HG03025 (cell line): Measurements from ENCODE around the gene PAPOLB.
"Not testable (repeated sequence)": the region's sequence is repeated elsewhere in the genome, so short reads cannot be mapped to it uniquely, and the experiment has no call there.

Experiments used
- ATAC-seq: cut with Tn5 transposase; IDR thresholded peaks from one replicate; pipeline ENCODE4 v1.9.1; 2021; ENCODE audit warnings: mild to moderate bottlenecking, moderate library complexity; ENCODE audit not compliant: unreplicated experiment, low FRiP score

Gene PAPOLB

DNA sequence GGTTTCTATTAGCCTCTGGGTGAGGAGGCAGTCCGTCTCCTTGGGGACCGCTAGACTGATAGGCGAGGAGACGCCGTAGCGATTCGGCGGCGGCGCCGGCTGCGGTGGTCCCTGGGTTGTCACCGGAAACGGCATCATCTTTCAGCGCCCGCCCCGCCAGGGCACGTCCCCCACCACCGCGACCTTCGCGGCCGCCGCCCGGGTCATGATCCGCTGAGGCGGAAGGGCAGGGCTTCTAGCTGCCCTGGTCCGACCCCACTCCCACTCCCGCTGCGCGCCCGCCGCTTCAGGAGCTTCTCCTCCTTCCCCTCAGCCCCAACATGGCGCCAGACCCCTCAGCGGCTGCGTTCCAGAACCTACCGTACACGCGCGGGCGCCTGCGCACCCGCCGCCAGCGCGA lies at the start of gene PAPOLB:
PAPOLB (minus strand) TSS at position 358 of the 400 bp plus-strand sequence; CDS start at position 138, 220 bp downstream.
- no peak for ATAC-seq

DNA sequence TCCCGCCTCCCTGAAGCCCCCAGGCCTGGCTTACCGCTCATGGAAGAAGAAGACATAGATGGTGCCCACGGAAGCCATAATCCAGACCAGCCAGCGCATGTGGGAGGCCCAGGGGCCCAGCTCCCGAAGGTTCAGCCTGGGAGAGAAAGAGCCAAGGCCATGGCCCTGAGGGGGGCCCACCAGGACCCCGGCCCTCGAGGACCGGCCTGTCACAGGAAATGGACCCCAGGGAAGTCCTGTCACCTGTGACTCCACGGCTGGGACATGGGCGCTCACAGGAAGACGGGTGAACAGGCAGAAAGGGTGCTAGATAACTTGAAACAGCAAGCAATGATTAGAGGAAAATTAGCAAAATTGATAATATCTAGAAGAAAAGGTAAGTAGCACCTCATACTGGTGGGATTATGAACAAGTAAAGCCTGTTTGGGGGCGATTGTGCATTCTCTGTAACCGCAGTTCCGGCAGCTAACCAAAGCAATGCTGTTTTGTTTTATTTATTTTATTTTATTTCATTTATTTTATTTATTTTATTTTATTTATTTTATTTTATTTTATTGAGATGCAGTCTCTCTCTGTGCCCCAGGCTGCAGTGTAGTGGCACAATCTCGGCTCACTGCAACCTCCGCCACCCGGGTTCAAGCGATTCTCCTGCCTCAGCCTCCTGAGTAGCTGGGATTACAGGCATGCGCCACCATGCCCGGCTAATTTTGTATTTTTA lies 49.4 kb upstream of the PAPOLB start:
- no peak for ATAC-seq

DNA sequence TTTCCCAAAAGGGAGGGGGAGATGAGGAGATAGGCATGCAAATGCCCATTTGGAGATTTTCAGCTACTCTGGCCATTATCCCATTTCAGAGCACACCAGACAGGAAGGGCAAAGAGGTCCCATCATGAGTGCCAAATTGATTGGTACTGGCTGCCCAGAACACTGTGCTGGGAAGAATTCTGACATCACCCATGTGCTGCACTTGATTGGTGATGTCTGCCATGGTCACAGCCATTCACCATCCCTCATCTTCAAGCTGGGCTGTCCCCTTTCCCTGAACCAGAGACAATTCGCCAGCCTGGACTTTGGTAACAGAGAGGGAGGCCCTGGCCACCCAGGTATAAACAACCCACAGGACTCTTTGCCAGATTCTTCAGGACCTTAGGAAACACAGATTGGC lies 44.9 kb upstream of the PAPOLB start:
- ATAC-seq = no peak

DNA sequence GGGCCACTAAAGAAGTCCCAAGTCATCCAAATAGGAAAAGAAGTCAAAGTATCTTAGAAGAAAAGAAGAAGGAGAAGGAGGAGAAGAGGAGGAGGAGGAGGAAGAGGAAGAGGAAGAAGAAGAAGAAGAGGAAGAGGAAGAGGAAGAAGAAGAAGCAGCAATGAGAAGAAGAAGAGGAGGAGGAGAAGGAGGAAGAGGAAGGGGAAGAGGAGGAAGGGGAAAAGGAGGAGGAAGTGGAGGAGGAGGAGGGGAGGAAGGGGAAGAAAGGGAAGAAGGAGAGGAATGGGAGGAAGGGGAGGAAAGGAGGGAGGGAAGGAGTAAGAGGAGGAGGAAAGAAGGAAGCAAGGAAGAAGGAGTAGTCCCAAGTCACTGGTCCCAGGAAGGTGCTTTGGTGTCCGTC lies 43.3 kb upstream of the PAPOLB start:
- ATAC-seq = no peak

DNA sequence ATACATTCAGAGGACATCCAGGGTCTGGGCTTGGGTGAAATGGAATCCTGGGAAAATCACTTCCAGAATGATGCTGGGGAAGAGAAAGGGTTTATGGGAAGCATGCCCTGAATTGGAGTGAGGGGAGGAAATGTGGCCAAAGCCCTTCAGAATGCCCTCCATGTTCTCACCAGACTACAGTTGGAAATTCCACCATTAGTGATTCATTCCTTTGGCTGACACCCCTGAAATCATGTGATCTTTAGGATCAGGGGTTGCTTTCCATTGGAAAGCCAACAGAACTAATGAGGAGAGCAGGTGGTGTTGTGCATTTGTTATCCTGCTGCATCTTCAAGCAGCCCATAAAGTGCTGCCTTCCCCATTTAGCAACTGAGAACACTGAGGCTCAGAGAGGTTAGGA lies 42.5 kb upstream of the PAPOLB start:
- no peak for ATAC-seq

DNA sequence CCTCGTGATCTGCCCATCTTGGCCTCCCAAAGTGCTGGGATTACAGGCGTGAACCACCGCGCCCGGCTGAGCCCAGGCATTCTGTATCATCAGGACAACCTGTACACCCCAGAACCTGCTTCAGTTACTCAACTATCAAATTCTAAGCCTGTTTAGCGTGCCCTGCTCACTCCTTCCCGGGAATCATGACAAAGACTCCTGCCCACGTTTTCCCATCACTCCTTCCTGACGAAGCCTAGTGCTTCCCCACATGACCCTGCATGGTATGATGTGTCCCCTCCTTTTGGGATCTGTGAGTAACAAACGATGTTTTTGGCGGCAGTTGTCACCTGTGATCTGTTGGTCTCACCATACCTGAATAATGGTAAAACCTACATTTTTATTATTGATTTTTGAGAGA lies 33.9 kb upstream of the PAPOLB start:
- no peak for ATAC-seq

DNA sequence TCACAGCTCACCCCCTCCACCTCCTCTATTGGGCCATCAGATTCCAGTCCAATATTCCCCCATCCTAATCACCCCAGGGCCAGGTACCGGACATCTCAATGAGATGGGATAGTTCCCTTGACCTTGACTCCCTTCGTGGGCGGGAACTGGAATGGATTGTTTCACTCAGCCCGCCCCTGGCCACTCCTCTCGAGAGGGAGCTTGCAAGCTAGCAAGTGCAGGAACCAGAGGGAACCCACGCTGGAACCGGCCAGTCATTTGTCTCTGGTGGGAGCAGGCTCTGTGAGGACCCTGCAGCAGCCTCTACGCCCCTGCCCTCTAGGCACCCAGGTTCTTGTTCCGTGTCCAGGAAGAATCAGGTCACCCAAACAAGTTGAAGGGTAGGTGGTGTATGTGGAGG lies 32.7 kb upstream of the PAPOLB start:
- ATAC-seq = no peak

DNA sequence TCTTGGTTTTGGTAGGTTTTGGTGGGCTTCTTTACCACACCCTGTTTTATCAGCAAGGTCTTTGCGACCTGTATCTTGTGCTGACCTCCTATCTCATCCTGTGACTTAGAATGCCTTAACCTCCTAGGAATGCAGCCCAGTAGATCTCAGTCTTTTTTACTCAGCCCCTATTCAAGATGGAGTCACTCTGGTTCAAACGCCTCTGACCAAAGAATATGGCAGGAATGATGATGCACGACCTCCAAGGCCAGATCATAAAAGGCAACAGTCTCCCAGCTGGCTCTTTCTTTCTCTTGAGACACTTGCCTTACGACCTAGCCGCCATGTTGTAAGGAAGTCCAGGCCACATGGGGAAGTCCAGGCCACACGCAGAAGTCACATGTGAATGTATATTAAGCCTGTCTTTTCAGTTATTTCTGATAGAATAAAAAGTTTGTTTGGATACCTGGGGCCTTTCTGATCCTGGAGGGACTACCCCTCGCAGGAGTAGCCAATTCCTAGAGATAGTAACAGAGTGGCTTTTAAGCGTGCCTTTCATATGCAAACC lies 32.2 kb upstream of the PAPOLB start:
- no peak for ATAC-seq

DNA sequence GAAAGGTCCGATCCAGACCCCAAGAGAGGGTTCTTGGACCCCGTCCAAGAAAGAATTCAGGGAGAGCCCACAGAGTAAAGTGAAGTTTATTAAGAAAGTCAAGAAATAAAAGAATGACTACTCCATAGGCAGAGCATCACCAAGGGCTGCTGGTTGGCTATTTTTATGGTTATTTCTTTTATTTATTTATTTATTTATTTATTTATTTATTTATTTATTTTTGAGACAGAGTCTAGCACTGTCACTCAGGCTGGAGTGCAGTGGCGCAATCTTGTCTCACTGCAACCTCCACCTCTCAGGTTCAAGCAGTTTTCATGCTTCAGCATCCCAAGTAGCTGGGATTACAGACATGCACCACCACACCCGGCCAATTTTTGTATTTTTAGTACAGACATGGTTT lies 31.4 kb upstream of the PAPOLB start:
- ATAC-seq = not testable (repeated sequence)

DNA sequence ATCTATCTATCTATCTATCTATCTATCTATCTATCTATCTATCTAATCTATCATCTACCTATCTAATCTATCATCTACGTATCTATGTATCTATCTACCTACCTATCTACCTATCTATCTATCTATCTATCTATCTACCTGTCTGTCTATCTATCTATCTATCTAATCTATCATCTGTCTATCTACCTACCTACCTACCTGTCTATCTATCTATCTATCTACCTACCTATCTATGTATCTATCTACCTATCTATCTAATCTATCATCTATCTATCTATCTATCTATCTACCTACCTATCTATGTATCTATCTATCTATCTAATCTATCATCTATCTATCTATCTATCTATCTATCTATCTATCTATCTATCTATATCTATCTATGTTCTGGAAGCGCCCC lies 29.7 kb upstream of the PAPOLB start:
- not testable (repeated sequence) for ATAC-seq

DNA sequence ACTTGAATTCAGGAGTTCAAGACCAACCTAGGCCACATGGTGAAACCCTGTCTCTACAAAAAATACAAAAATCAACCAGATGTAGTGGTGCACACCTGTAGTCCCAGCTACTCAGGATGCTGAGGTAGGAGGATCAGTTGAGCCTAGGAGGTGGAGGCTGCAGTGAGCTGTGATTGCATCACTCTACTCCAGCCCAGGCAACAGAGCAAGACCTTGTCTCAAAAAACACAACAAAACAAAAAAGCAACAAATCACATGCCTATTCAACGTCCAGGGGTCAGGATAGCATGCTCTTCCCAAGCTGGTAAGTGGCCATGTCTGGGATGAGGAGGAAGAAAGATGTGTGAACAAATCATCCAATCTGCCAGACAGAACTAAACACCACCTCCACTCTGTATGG lies 27.9 kb upstream of the PAPOLB start:
- no peak for ATAC-seq

DNA sequence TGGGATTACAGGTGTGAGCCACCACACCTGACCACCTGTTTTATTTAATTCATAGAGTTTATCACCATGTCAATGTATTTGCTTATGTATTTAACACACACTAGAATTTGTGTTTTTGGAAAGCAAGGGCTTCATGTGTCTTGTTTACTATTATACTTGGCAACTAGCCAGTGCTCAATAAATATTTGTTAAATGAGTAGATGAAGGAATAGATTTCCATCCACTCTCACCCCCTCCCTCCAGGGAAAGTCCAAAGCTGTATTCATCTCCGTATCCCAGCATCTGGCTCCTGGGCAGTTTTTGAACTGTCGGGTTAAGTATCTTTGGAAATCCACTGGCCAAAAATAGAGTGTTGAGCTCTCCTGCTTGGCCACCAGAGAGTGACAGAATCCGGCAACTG lies 26.3 kb upstream of the PAPOLB start:
- ATAC-seq = no peak

DNA sequence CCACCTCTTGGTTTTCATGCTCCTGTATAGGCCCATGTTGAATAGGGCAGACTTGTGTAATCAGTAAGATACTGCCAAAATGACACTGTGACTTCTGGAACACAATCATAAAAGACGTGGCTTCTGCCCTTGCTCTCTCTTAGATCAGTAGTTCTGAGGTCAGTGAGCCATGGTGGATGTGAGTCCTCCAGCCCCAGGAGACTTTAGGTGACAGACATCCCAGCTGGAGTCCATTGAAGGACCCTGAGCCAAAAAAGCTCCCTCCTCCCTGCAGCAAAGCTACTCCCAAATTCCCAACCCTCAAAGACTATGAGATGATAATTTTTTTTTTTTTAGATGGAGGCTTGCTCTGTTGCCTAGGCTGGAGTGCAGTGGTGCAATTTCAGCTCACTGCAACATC lies 24.8 kb upstream of the PAPOLB start:
- no peak for ATAC-seq

DNA sequence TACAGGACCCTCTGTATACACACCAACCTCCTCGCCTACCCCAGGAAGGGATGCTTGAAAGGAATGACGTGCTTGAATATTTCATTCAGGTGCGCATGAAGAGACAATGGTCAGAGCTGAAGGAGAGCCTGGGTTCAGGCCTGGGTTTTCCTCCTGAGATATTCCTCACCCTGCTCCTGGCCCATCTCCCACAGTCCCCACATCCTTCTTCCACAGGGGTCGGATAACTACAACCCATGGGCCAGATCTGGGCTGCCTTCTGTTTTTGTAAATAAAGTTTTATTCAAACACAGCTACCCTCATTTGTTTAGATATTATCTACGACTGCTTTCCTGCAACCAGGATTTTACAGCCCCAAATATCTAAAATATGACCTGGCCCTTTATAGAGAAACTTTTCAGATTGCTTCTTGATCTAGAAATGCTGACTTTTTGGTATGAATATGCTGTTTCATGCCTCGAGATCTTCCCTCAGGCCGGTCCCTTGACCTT lies 23.5 kb upstream of the PAPOLB start:
- ATAC-seq = no peak

DNA sequence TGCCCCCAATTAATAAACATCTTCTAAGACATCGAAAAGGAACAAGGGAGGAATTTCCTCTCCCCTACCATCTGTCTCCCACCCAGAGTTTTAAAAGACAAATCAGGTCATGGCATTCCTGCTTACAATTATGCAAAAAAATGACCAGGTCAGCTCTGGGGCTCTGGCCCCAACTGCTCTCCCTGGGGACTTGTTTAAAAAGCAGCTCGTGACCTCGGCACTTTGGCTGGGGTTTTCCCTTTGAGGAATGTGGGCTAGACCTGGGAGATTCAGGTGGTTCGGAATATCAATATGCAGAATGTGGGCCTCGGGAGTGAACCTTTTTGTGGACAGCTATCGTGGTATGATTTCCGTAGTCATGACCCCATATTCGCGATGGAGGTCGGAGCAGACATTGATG lies 22.3 kb upstream of the PAPOLB start:
- no peak for ATAC-seq

DNA sequence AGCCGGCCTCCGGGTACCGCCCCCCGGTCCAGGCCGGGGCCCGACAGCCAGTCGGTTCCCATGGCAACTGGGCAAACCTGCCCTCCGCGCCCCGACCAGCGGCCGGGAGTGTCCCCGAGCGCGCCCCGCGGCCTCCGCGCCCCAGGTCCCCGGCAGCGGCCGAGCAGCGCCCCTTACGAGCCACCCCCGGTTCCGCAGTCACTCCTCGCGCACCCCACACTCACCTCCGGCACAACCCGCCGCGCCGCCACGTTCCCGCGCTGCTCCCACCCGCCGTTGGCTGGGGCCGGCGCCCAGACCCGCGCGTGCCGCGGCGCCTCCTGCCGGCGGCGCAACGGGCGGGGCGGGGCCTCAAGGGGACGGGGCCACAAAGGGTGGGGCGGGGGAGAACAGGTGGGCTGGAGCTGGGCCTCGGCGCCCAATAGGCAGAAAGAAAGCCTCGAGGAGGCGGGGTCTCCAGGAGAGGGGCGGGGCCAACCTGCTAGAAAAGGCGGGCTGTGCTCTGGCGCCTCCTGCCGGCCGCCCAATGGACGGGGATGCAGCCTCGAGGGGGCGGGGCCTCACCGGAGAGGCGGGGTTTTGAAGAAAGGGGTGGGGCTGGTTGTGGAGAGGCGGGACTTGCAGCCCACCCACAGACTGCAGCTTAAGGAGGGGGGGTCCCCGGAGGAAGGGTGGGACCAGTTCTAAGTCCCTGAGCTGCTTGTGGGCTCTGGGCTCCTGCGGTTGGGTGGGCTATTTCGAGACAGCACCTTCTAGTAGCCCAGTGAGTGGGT lies 21.7 kb upstream of the PAPOLB start, which contains the start of gene RADIL:
RADIL (minus strand) TSS at position 345 of the 773 bp plus-strand sequence. CDS start 5,577 bp downstream, outside the sequence.
- ATAC-seq = no peak

DNA sequence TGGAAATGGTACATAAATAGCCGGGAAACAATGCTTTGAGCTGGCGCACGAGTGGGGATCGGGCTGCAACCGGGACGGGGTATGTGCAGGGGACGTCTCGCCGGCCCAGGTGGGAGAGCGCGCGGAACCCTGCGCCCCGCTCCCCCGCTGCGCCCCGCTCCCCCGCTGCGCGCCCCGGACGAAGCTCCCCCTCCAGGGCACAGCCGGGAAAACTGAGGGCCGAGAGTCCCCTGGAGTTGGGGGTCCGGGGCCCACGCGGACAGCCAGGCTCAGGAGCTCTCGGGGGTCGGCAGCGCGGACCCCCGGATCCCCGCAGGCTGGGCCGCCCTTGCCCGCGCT lies 21.2 kb upstream of the PAPOLB start:
- ATAC-seq = no peak

DNA sequence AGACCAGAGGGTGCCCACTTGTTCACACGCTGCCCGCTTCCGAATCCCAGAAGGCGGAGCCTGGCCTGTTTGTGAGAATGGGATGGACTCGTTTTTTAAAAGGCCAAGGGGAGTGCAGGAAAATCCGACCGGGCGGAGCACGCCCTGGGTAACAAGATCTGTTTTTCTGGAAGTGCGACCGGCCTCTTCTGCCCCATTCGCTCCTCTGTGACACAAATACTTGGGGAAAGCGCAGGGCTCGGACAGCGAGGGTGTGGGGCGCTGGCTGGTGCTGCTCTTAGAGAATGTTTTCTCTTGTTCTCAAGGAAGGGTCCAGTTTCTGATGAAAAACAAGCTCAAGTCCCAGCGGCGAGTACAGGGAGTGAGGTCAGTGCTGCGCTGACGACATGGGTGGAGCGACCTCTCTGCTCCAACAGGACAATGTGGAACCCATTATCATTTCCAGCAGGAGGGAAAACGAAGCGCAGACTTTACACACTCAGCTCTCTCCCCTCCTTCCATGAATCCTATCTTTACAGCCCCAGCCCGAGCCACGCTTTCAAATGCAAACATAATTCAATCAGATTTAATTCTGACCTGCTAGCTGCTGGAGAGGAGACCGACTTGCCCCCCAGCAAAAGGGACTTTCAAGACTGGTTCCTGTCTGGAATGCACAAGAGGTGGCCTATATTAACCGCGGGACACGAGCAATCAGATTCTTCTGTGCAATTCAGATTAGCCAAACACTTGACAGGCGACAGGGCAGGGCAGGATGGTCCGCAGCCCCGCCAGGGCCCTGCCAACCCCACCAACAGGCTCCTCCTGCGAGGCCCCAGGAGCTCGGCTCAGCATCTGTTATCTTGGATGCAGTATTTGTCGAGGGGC lies 20.6 kb upstream of the PAPOLB start:
- ATAC-seq = no peak

DNA sequence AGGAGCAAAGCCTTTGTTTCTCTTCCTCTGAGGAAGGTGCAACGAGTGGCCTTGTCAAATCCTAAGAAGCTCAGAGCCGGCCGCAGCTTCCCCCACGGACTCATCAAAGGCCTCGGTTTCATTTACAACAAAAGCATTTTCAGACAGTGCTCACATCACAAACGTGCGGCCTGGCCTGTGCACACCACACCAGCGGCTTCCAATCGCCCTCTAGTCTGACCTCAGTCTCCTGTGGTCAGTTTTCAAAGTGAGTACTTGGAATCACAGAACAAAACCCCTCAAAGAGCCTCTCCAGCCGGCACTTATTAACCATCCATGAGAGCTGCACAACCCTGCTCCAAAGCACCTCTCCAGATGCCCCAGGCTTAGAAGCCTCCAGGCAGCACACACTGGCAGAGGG lies 18.4 kb upstream of the PAPOLB start:
- no peak for ATAC-seq

DNA sequence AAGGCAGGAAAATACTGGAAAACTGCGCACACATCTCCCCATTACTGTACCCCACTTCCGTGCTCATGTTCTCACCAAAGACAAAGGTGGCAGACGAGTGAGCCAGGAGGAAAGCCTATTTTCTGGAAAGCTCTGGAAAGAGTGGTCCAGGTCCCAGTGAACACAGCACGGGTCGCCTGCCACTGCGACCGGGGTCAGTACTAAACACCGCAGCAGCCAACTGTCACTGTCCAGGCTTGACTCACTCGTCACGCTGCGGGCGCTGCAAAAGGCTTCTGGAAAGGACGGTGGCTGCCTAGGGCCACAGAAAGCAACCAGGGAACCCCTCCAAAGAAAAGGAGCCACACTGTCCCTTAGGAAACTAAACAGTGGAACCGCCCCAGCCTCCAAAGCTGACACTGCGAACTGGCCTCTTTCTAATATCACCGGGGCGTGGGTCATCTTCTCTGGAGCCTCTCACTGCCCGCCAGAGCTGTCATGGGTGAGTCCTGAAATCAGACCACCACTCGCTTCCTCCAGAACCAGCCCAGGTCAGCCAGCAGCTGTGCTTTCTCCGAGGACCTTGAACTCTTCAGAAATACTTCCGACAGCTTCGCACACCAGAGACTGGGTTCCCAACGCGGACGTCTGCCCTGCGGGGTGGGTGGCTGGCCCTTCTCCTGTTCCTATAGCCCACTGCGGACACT lies 17.7 kb upstream of the PAPOLB start:
- no peak for ATAC-seq
